ENCODE measurements around the gene TSPAN4. TPM values are rescaled to one million over a fixed set of nuclear protein-coding genes. Genes with fewer than 3 reads are reported as not detected.

TSPAN4 gene
- total and polyA plus RNA-seq, 9 of the 15 experiments (the other 6 are each of a cell fraction or from before 2014, with no cell fraction given) = 0.07 to 31.0 (median 15.7) TPM

- TF ChIP-seq, protein P1, sequence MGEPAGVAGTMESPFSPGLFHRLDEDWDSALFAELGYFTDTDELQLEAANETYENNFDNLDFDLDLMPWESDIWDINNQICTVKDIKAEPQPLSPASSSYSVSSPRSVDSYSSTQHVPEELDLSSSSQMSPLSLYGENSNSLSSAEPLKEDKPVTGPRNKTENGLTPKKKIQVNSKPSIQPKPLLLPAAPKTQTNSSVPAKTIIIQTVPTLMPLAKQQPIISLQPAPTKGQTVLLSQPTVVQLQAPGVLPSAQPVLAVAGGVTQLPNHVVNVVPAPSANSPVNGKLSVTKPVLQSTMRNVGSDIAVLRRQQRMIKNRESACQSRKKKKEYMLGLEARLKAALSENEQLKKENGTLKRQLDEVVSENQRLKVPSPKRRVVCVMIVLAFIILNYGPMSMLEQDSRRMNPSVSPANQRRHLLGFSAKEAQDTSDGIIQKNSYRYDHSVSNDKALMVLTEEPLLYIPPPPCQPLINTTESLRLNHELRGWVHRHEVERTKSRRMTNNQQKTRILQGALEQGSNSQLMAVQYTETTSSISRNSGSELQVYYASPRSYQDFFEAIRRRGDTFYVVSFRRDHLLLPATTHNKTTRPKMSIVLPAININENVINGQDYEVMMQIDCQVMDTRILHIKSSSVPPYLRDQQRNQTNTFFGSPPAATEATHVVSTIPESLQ (CRISPR knock-in tag; IDR thresholded peaks at IDR 0.05) = 0 out of 2 replicates have a peak, but pooled peaks have one; percentile 46
- TF ChIP-seq PCBP1 (IDR thresholded peaks at IDR 0.05; ENCODE audit: low read depth, low read length, poor library complexity, severe bottlenecking) = peak; percentile 91
- TF ChIP-seq STAT5A (IDR thresholded peaks at IDR 0.05; ENCODE audit: borderline replicate concordance, low read length) = no peak
- no peak for TF ChIP-seq RAD51 (IDR thresholded peaks at IDR 0.05; ENCODE audit: borderline replicate concordance, low read depth)
- no peak for TF ChIP-seq ZNF445 (CRISPR knock-in tag; IDR thresholded peaks at IDR 0.05; ENCODE audit: low read depth)
- TF ChIP-seq PBX2 (CRISPR knock-in tag; IDR thresholded peaks at IDR 0.05; ENCODE audit: low read depth) = peak; percentile 90
- no peak for TF ChIP-seq PBX2 (tag; conservative IDR thresholded peaks at IDR 0.05; ENCODE audit: low read depth)
- peak; percentile 77 for TF ChIP-seq MYC (IDR thresholded peaks at IDR 0.05; ENCODE audit: low read depth, low read length)
- TF ChIP-seq MYC (CRISPR knock-in tag; IDR thresholded peaks at IDR 0.05; ENCODE audit: borderline replicate concordance, low read depth) = no peak
- TF ChIP-seq, protein P2, sequence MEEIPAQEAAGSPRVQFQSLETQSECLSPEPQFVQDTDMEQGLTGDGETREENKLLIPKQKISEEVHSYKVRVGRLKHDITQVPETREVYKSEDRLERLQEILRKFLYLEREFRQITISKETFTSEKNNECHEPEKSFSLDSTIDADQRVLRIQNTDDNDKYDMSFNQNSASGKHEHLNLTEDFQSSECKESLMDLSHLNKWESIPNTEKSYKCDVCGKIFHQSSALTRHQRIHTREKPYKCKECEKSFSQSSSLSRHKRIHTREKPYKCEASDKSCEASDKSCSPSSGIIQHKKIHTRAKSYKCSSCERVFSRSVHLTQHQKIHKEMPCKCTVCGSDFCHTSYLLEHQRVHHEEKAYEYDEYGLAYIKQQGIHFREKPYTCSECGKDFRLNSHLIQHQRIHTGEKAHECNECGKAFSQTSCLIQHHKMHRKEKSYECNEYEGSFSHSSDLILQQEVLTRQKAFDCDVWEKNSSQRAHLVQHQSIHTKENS (CRISPR knock-in tag; IDR thresholded peaks at IDR 0.05) = 0 out of 2 replicates have a peak, but pooled peaks have one; percentile 69
- TF ChIP-seq MBD2 (IDR thresholded peaks at IDR 0.05; ENCODE audit: borderline replicate concordance, low read depth) = peak; percentile 73; the same call in 1 of the 2 replicates
- TF ChIP-seq ERF (CRISPR knock-in tag; IDR thresholded peaks at IDR 0.05) = peak; percentile 92; the same call in 1 of the 2 replicates
- TF ChIP-seq RBBP5 (IDR thresholded peaks at IDR 0.05; ENCODE audit: borderline replicate concordance, insufficient read depth, low read length, poor library complexity, severe bottlenecking) = peak; percentile 81
- peak; percentile 33 for TF ChIP-seq SMAD1 (IDR thresholded peaks at IDR 0.05; ENCODE audit: low read depth, low read length, partially characterized antibody)
- TF ChIP-seq, protein P3, sequence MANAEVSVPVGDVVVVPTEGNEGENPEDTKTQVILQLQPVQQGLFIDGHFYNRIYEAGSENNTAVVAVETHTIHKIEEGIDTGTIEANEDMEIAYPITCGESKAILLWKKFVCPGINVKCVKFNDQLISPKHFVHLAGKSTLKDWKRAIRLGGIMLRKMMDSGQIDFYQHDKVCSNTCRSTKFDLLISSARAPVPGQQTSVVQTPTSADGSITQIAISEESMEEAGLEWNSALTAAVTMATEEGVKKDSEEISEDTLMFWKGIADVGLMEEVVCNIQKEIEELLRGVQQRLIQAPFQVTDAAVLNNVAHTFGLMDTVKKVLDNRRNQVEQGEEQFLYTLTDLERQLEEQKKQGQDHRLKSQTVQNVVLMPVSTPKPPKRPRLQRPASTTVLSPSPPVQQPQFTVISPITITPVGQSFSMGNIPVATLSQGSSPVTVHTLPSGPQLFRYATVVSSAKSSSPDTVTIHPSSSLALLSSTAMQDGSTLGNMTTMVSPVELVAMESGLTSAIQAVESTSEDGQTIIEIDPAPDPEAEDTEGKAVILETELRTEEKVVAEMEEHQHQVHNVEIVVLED (CRISPR knock-in tag; IDR thresholded peaks at IDR 0.05) = peak; percentile 58
These were observed at the start of gene TSPAN4, which contains the start of gene POLR2L (continued) for GRCh38 chr11:842370-843002.

All from K562 (cell line).